ENCODE results near the gene GPC1. TPM values are rescaled to one million over a fixed set of nuclear protein-coding genes. Genes with fewer than 3 reads are reported as not detected.

GPC1 gene
- total RNA-seq, 1 experiment from 2014 or later, result 26.9 TPM

DNA sequence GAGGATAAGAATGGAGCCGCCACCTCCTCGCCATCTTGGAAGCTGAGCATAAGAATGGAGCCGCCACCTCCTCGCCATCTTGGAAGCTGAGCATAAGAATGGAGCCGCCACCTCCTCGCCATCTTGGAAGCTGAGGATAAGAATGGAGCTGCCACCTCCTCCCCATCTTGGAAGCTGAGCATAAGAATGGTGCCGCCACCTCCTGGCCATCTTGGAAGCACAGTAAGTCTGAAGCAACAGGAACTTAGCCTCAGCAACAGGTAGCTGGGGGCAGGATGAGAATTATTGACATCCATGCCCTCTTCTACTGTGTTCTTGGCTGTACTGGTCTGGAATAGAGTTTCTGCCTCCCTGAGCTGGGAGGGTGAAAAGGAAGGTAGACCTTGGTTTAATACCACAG is 61.6 kb downstream of the GPC1 start:
- DNase-seq (ENCODE audit: low read depth), result peak; percentile 3

DNA sequence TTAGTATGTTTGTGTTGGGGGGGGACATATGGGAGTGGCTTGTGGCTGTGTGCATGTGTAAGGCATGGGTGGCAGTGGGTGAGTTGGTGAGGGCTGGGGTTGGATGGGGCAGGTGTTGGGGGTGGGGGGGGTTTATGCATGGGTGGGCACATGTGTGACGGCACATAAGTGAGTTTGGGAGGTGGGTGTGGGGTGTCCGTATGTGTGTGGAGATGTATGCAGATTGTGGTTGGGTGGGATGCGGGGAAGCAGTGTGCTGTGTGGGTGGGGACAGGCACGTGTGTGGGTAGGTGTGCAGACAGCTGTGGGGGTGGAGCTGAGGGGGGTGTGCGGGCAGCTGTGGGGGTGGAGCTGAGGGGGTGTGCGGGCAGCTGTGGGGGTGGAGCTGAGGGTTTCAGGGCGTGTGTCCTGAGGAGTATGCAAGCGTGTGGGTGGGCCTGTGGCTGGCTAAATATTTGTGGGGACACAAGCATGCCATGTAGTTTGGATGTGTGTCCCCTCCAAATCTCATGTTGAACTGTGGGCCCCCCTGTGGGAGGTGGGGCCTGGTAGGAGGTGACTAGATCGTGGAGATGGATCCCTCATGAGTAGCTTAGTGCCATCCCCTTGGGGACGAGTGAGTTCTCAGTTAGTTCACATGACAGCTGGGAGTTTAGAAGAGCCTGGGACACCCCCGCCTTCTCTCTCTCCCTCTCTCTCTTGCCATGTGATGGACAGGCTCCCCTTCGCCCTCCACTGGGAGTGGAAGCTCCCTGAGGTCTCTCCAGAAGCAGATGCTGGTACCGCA is 62.9 kb downstream of the GPC1 start:
- no peak for DNase-seq (ENCODE audit: low read depth)

DNA sequence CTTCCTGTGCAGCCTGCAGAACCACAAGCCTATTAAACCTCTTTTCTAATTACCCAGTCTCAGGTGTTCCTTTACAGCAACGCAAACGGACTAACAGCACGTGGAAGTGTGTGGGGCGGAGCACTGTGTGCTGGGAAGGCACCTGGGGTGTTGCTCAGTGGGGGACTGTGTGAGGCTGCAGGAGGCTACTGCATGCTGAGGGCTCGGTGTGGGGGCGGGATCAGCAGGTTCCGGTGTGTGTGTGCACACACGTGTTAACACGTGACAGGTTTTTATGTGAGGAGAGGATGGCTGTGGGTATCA is 63.4 kb downstream of the GPC1 start:
- DNase-seq (ENCODE audit: low read depth), result no peak

DNA sequence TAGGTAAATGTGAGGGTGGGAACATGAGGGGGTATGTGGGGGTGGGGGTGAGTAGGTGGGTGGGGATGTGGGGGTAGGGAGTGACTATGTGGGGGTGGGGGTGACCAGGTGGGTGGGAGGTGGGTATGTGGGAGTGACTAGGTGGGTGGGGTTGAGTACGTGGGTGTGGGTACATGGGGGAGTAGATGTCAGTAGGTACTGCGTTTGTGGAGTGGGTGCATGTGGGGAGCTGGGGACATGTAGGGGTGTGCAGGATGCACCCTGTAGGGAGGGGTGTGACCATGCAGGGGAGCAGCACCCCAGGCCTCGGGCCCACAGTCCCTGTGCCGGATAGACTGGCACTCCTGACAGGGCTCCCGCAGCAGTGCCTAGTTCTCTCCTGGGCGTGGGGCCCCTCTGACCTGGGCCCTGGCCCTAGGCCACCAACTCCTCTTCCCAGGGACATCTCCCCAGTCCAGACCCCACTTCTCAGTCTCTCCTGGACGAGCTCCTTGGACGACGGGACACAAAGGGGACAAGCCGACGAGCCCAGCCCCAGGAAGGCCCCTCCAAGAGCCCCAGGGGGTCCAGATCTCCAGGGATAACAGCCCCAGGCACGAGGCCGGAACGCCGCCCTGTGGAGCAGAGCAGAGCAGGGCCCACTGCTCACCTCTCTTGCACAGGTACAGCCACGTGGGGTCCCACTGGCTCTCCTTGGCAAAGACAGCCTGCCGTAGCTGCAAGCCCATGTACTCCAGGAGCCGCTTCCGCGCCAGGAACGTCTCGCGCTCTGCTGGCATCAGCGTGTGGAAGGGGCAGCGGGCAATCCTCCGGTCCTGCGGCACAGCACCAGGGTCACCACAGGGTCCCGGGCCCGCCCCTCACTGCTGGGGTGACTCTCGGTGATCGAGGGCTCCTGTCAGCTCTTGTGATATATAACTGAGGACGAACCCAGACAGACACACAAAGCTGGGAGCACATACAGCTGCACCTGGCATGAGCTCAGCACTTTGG is 64.1 kb downstream of the GPC1 start:
- DNase-seq (ENCODE audit: low read depth), result no peak

DNA sequence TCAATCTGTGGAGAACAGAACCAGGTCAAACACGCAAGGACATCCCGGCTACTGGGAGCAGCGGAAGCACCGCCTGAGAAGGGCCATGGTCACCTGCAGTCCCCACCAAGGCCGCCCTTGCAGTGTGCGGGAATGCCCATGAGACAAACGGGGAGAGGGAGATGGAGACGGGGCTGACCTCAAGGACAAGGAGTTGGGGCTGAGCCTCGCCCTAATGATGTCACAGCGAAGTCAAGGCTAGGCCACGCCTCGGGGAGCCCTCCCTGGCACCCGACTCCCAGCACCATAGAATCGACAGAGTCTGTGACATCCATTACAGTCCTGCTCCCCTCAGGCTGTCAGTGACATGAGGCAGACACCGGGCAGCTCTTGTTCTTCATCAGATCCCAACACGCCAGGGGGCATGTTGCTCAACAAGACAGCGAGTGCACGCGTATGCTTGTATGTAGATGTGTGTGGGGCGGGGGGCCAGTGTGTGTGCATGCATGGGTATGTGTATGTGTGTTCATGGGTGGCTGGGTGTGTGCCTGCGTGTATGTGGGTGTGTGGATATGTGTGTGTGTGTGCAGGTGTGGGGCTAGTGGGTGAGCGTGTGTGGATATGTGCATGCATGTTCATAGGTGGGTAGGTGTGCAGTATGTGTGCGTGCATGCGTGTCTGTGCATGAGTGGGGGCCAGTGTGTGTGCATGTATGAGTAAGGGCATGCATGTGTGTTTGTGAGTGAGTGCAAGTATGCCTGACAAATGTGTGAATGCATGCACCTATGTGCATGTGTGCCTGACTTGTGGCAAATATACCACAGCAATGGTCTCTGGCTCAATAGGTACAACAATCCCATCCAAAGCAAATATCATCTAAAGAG is 65.3 kb downstream of the GPC1 start:
- no peak for DNase-seq (ENCODE audit: low read depth)

DNA sequence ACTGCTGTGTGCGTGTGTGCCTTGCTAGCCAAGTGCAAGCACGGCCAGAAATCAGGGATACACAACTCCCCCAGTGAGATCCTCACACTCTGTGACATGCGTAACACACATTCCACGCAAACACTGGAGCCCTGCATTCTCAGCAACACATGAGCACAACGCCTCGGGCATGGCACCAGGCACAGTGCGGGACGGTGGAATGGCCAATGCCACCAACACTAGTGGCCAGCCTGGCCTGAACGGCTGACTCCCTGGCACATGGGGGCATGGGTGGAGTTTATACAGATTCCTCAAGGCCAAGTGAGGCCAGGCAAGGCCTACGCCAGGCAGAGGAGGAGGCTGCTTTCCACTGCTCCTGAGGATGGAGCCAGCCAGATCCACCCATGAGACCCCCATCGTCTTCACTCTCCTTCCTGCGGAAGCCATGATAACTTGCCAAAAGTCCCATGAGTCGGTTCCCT is 66.1 kb downstream of the GPC1 start:
- no peak for DNase-seq (ENCODE audit: low read depth)

DNA sequence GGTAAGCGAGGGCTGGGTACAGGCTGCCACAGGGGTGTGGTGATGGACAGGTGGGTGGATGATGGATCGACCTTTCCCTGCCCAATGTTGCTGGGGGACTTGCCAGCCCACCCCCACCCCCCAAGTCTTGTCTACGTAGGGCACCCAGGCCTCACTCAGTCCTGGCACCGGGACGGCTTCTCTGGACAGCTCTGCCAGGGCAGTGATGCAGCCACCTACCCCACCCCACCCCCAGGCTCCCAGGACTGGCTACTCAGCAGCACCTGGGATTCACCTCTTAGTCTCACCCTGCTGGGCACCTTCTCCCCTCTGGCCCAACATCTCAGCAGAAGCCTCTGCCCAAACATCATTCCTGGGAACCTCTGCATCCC is 66.6 kb downstream of the GPC1 start:
- DNase-seq (ENCODE audit: low read depth), result no peak

DNA sequence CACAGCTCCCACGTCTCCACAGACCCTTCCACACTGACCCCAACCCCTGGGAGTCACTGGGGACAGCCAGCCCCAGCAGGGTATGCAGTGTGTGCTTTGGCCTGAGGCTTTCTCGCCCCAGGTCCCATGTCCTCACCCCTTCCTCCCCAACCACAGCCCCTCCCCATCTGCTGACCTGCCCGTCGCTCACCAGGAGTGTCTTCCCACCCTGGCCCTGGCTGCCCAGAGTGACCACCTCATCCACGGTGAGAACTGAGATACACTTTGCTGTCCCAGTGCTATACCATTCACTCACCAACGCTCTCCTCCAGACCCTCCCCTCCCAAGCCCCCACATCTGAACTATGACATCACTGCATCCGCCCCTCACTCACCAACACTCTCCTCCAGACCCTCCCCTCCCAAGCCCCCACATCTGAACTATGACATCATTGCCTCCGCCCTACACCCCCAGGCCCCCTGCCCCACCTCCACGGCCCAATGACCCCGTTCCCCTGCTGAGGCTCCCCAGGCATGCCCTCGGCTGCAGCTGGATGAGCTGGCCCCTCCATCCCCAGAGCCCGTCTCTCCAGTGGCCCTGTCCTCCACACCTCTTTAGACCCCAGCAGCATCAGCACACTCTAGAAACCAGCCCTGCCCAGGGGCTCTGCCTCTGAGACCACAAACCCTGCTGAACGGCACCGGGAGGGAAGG is 67.1 kb downstream of the GPC1 start:
- no peak for DNase-seq (ENCODE audit: low read depth)

DNA sequence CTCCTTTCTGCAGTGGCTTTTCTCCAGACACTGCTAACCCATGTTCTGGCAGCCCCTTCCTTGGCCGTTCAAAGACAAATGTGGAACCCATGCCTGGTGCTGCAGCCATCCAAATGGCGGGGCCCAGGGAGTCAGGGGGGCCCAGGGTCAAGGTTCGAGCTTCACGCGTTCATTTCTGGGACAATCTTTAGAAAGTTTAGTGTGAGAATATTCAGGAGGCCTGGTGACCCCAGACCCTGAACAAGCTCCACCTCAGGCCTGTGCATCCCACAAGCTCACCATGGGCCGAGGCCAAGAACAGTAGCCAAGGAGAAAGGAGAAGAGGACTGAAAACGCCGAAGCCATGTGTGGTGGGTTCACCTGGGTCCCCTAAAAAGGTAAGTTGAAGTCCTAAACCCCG is 67.9 kb downstream of the GPC1 start:
- no peak for DNase-seq (ENCODE audit: low read depth)

DNA sequence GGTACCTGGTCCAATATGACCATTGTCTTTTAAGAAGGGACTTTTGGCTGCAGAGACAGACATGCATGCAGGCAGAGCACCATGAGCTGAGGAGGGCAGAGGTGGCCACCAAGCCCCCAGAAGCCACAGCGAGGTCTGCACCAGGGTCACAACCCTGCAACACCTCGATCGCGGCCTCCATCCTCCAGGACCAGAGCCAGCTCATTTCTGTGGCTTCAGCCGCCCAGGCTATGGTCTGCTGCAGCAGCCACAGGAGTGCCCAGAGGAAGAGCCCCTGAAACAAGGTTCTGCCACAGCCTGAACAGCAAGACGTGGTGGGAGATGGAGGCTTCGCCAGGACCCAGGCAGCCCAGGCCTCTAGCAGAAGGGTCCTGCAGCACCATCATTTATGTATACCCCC is 68.4 kb downstream of the GPC1 start:
- no peak for DNase-seq (ENCODE audit: low read depth)

DNA sequence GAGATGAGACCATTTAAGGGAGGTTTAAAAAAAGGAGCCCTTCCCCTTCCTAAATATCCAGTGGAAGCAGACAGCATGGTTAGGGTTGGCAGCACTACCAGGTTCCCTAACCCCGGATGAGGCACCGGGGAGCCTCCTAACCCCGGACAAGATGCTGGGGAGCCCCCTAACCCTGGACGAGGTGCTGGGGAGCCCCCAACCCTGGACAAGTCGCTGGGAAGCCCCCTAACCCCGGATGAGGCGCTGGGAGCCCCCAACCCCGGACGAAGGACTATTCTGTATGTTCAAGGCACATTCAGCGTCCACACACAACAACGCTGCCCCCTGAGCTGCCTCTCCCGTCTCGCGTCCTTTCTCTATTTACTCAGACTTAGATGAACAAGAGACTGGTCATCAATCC is 70.4 kb downstream of the GPC1 start:
- no peak for DNase-seq (ENCODE audit: low read depth)

DNA sequence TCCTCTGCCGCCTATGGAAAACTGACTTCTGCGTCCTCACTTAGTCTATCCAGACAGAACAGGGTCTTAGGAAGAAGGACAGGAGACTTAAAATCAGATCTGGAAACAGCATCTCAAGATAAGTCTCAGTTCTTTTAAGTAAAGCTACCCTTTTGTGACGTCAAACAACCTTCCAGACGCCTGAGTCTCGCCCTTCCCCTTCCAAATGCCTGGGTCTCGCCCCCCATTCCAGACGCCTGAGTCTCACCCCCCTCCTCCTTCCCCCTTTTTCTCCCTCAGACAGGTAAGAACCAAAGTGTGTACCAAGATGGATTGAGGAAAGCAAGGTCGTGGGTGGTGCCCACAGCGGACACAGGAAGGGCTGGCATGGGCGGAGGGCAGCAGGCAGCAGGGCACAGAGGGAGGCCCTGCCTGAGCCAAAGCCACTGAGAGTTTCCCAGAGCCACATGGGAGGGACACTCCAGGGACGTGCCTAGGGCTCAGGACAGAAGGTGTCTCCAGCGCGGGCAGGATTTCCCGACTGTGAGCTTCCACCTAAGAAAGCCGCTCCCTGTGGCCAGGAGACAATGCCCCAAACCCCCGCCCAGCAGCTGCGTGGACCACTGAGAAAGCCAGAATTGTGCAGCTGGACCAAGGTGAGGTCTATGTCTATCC is 71.1 kb downstream of the GPC1 start:
- DNase-seq (ENCODE audit: low read depth), result no peak

DNA sequence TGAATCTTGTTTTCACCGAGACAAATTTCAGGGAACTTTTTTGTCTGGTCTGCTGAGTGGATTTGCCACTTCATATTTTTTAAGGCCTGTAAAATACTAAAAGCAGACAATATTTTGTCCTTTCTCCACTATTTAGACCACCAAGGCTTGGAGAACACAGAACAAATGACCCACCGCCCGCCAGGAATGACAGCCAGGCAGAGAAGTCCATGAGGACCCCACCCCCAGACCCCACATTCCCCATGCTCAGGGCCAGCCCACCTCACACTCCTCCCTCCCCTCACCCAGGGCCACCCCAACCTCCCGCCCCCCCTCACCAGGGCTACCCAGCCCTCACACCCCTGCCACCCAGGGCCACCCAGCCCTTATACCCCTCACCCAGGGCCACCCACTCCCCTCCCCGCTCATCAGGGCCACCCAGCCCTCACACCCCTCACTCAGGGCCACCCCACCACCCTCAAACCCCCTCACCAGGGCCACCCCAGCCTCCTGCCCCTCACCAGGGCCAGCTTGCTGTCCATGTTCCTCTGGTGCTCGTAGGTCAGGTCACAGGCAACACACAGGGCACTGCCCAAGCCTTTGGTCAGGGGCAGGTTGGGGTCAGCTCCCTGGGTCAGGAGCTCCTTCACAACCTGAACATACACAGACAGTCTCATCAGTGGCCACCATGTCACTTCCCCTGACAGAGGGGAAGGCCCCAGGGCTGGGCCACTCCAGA is 71.8 kb downstream of the GPC1 start:
- DNase-seq (ENCODE audit: low read depth), result no peak

DNA sequence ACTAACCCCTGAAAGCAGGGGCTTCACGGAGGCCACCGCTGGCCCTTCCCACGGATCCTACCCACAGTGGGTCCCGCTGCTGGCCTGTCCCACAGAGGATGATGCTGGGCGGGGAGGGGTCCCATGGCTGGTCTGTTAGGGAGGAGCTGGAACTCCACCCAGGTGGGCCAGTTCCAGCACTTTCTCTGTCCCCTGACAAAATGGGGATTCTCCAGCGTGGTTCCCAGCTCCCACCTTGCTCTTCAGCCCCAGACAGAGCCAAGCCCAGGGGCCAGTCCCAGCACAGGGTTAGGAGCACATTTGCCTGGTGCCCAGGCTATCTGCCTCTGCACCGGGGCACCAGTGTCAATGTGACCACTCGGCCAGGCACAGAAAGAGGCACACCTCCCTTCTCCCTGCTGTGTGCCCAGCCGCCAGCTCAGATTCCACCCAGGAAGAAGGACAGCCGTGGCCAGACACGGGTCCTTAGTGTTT is 72.4 kb downstream of the GPC1 start:
- no peak for DNase-seq (ENCODE audit: low read depth)

DNA sequence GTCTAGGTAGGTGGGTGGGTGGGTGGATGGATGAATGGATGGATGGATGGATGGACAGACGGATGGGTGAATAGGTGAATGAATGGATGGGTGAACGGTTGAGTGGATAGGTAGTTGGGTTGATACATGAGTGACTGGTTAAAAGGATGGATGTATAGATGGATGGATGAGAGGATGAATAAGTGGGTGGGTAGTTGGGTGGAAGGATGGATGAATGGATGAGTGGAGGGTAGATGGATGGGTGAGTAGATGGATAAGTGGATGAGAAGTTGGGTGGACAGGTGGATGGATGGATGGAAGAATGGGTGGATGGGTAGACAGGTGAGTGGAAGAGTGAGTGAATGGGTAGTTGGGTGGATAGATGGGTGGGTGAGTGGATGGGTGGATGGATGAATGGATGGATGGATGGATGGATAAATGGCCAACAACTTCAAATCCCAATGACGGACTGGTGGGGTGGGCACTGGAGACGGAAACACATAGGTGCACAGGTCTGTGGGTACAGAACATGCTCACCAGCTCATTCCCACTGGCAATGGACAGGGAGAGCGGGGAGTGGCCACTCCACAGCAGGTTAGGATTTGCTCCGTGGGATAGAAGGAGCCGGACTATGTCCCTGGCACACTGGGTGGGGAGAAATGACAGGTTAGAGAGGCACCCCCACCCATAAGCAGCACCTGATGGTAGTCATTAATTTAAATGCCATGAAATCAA is 73.5 kb downstream of the GPC1 start:
- no peak for DNase-seq (ENCODE audit: low read depth)

DNA sequence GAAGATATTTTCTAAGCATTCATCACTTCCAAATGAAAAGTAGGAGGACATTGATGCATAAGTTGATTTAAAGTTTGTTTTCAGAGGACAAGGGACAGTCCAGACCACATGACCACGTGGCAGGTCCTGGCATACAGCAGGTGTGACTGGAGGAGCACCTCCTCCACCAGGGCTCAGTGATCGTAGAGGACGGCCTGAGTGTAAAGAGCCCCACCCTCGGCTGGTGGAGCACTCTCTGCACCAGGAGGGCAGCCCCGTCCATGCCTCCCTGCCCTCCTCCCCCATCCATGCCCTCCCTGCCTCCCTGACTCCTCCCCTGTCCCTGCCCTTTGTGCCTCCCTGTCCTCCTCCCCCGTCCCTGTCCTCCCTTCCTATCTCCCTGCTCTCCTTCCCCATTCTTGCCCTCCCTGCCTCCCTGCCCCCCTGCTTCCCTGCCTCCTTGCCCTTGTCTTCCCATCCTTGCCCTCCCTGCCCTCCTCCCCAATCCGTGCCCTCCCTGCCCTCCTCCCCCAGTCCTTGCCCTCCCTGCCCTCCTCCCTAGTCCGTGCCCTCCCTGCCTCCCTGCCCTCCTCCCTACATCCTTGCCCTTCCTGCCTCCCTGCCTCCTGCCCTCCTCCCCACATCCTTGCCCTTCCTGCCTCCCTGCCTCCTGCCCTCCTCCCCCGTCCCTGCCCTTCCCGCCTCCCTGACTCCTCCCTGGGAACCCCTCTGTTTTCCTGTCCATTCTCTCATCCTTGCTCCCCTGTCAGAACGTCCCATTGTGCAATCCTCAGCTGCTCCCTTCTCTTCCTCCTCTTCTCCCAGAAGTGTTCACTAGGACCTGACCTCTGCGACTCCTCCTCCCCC is 74.4 kb downstream of the GPC1 start:
- DNase-seq (ENCODE audit: low read depth), result no peak

DNA sequence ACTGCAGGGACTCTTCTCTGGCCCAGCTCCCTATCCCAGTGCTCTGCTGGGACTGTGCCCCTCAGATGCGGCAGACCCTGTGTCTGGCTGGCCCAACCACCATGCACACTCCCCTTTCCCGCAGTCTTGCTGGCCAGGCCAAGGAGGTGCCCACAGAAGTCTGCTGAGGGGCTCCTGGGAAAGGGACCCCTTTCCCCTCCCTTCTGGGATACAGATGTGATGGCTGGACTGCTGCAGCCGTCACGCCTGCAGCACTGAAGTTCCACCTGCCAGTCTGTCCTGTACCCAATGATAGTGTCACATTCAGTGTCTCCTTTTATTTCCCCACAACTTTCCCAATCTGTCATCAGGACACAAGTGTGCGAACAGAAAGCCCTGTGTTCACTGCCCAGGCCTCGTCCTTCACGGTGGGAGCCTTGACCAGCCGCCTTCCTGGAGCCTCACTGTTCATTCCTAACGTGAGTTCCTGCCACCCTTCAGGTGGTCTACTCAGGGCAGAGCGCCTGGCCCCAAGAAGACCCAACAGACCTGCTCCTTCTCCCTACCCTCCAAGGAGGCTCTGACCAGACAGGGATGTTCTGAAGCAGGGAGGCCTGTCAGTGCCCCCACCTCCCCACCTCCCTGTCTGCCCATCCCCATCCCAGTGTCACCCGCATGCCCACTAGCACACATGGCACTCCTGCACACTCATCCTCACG is 75.2 kb downstream of the GPC1 start:
- no peak for DNase-seq (ENCODE audit: low read depth)
